ENCODE data around the gene UBE2QL1.

Gene UBE2QL1

DNA sequence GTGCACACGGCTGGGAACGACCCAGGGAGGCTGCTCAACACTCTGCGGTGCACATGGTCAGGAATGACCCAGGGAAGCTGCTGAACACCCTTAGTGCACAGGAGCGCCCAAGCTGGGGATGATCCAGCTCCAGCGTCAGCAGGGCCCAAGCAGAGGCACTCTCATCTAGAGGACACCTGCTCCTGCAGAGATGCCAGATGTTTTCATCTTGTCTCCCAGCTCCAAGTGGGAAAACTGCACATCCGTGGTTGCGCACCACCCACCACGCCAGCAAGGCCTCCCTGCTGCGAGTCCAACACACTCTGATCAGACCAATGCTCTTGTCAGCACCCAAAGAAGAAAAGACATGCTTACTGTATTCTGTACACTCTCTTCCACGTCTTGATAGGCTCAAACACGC, 34.1 kb downstream of the UBE2QL1 start:
- TF ChIP-seq, protein P1, sequence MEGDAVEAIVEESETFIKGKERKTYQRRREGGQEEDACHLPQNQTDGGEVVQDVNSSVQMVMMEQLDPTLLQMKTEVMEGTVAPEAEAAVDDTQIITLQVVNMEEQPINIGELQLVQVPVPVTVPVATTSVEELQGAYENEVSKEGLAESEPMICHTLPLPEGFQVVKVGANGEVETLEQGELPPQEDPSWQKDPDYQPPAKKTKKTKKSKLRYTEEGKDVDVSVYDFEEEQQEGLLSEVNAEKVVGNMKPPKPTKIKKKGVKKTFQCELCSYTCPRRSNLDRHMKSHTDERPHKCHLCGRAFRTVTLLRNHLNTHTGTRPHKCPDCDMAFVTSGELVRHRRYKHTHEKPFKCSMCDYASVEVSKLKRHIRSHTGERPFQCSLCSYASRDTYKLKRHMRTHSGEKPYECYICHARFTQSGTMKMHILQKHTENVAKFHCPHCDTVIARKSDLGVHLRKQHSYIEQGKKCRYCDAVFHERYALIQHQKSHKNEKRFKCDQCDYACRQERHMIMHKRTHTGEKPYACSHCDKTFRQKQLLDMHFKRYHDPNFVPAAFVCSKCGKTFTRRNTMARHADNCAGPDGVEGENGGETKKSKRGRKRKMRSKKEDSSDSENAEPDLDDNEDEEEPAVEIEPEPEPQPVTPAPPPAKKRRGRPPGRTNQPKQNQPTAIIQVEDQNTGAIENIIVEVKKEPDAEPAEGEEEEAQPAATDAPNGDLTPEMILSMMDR (IDR thresholded peaks at IDR 0.05; ENCODE audit: extremely low read depth, insufficient read depth, missing control alignments): no peak
- no peak for DNase-seq (ENCODE audit: low spot score)
- in situ Hi-C loops (cut with MboI; ENCODE audit: low pct_unique_long_range_greater_than_20kb, low sequenced_read_pairs, unreplicated experiment): no loop called here

DNA sequence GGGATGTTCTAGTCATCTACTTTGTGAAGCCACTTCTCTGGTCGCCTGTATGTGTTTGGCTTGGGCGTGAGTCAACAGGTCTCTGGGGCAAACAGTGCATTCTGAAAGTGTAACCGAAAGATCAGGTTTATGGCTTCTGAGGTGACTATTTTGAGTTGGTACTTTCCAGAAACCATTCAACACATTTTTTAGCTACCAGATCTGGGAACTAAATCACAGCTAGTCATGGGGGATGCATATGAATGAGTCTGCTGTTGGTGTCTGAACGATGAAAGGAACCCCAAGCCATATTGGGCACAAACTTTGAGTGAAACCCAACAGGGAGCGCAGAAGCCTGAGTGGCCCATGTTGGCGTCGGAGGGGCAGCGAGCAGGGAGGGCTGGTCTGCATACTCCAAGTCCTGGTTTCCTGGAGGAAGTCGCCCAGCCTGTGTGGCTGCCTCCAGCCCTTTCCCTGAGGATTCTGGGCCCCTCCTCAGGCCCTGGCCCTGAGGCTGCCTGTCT, 35.3 kb downstream of the UBE2QL1 start:
- peak; percentile 86 for DNase-seq (ENCODE audit: low spot score)
- in situ Hi-C loops (cut with MboI; ENCODE audit: low pct_unique_long_range_greater_than_20kb, low sequenced_read_pairs, unreplicated experiment): no loop called here

DNA sequence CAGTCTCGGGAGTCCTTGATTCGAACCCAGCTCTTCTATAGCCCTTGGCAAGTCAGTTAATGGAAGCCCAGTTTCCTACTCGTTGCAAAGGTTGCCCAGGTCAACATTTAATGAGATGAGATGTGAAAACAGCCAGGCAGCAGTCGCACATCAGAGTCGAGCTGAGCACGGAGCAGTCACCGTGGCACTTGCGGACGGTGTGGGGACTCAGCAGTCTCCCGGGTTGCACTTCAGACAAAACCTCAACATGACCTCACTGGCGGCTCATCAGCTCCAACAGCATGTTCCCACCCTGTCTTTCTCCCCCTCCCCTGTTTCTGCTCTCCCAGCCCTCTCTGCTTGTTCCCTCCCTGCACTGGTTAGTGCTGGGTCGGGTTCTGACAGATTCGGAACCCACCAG, 35.8 kb downstream of the UBE2QL1 start:
- TF ChIP-seq, protein P1 (IDR thresholded peaks at IDR 0.05; ENCODE audit: extremely low read depth, insufficient read depth, missing control alignments): no peak
- in situ Hi-C loops (cut with MboI; ENCODE audit: low pct_unique_long_range_greater_than_20kb, low sequenced_read_pairs, unreplicated experiment): no loop called here
- DNase-seq (ENCODE audit: low spot score): no peak

More for the DNA sequence above, 35.3 kb downstream of the UBE2QL1 start:
- TF ChIP-seq, protein P1 (IDR thresholded peaks at IDR 0.05; ENCODE audit: extremely low read depth, insufficient read depth, missing control alignments): no peak

DNA sequence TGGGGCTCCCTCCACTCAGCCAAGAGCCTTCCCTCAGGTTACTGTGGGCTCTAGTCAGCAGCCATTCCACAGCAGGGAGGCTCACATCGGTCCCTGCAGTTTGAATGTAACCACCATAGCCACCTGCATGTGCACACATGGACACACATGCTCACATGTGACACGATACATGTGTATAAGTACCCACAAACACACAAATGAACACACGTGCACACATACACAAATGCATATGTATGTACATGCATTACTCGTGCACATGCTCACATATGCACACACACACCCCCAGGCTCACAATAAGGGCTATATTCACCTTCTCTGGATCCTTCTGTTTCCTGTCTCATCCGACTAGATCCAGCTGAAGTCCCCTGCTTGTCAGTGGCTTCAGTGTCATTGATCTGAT, 36.2 kb downstream of the UBE2QL1 start:
- in situ Hi-C loops (cut with MboI; ENCODE audit: low pct_unique_long_range_greater_than_20kb, low sequenced_read_pairs, unreplicated experiment): no loop called here
- TF ChIP-seq, protein P1 (IDR thresholded peaks at IDR 0.05; ENCODE audit: extremely low read depth, insufficient read depth, missing control alignments): no peak
- no peak for DNase-seq (ENCODE audit: low spot score)

DNA sequence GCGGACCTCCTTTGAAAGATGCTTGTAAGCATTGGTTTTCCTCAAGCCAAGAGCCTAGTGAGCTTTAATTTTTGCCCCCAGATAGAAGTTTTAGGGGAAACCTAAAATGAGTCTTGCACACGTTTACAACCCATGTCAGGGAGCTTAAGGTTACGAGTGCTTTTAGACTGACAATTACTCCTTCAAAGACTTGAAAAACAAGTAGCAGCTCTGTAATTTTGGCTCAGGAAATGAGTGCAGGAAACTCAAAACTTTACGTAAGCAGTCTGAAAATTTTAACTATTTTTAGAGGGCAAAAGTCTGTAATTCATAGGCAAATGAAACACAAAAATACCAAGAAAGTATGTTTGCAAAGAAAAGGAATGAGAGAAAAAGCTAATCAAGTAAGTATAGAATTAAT, 36.8 kb downstream of the UBE2QL1 start:
- TF ChIP-seq, protein P1 (IDR thresholded peaks at IDR 0.05; ENCODE audit: extremely low read depth, insufficient read depth, missing control alignments): no peak
- in situ Hi-C loops (cut with MboI; ENCODE audit: low pct_unique_long_range_greater_than_20kb, low sequenced_read_pairs, unreplicated experiment): no loop called here
- no peak for DNase-seq (ENCODE audit: low spot score)

DNA sequence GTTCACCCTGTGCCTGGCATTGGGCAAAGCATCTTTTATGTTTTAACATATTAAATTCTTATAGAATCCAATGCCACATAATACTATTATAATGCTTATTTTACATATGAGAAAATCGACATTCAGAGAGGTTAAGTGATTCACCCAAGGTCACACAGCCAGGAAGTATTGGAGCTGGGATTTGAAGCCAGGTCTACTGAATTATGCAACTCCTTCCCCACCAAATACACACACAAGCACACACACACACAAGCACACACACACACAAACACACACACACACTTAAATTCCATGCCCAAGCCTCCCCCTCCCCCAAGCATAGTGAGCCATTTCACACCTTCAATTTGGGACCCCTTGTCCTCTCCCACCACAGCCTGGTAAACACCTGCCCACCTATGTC, 37.4 kb downstream of the UBE2QL1 start:
- in situ Hi-C loops (cut with MboI; ENCODE audit: low pct_unique_long_range_greater_than_20kb, low sequenced_read_pairs, unreplicated experiment): no loop called here
- DNase-seq (ENCODE audit: low spot score): no peak
- TF ChIP-seq, protein P1 (IDR thresholded peaks at IDR 0.05; ENCODE audit: extremely low read depth, insufficient read depth, missing control alignments): no peak

DNA sequence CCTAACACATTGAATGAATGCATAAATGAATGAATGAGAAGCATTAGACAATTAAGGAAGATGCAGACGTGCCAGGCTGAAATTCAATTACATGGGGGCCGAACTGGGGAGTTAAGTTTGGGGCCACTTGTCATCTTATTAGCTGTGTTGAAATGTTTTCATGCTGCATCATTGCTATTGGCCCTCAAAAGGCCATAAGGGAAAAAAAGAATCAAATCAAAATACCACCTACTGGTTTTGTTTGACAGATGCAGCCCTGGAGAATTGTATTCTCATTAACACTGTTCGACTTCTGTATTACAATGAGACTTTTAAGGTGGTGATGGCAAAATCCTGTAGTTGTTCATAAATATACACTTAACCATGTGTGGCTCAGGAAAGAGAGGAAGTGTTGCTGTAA, 38.4 kb downstream of the UBE2QL1 start:
- in situ Hi-C loops (cut with MboI; ENCODE audit: low pct_unique_long_range_greater_than_20kb, low sequenced_read_pairs, unreplicated experiment): no loop called here
- TF ChIP-seq, protein P1 (IDR thresholded peaks at IDR 0.05; ENCODE audit: extremely low read depth, insufficient read depth, missing control alignments): no peak
- no peak for DNase-seq (ENCODE audit: low spot score)
